Upper lobe of left lung (tissue), 6 donors: ENCODE data around the gene ANXA4. TPM values are rescaled to one million over a fixed set of nuclear protein-coding genes. Genes with fewer than 3 reads are reported as not detected.

Experiments used
- ATAC-seq, 2 donors: fragments of 200-7000 bp; cut with Tn5 transposase; one replicate each; pipeline ENCODE4 v1.9.1; 2022; ENCODE audit warnings: mild to moderate bottlenecking in 2 of 2, moderate library complexity in 2 of 2; ENCODE audit not compliant: low FRiP score in 2 of 2
- DNase-seq, 2 donors: peaks; one replicate each; pipeline ENCODE4 v3.0.0-alpha.2; 2019 to 2020
- H3K27ac ChIP-seq, 4 donors: fragments of 200-600 bp; sonication (generic); one replicate each; pipeline ENCODE4 v1.5.1; 2016 to 2019
- H3K27me3 ChIP-seq, 4 donors: fragments of 200-600 bp; sonication (generic); one replicate each; pipeline ENCODE4 v1.5.1; 2017 to 2019
- H3K36me3 ChIP-seq, 4 donors: fragments of 200-600 bp; sonication (generic); one replicate each; pipeline ENCODE4 v1.5.1; 2016 to 2019
- H3K4me1 ChIP-seq, 4 donors: fragments of 200-600 bp; sonication (generic); one replicate each; pipeline ENCODE4 v1.5.1; 2018 to 2019
- H3K4me3 ChIP-seq, 4 donors: fragments of 200-600 bp; sonication (generic); one replicate each; pipeline ENCODE4 v1.5.1; 2017 to 2019; ENCODE audit warnings: mild to moderate bottlenecking in 2 of 4, moderate library complexity in 1 of 4
- H3K9me3 ChIP-seq, 4 donors: fragments of 200-600 bp; sonication (generic); one replicate each; pipeline ENCODE4 v1.5.1; 2018 to 2019
- CTCF ChIP-seq, 6 experiments: fragments of 450-650 bp in 4 of 6; fragments of 200-600 bp in 2 of 6; sonication (generic) in 2 of 6; IDR thresholded peaks; one replicate each; pipeline ENCODE4 v1.5.1; 2016 to 2019; ENCODE audit warnings: antibody characterized with exemption in 6 of 6
- EP300 ChIP-seq, 4 donors: sonication (generic); formaldehyde crosslinking; IDR thresholded peaks; one replicate each; pipeline ENCODE4 v1.5.1; 2017; ENCODE audit warnings: antibody characterized with exemption in 4 of 4, control low read depth in 2 of 4
- POLR2A ChIP-seq, 4 donors: fragments of 450-650 bp; IDR thresholded peaks; one replicate each; pipeline ENCODE4 v1.5.1; 2016 to 2017; ENCODE audit warnings: antibody characterized with exemption in 4 of 4, mild to moderate bottlenecking in 2 of 4
- POLR2AphosphoS5 ChIP-seq, 2 donors: sonication (generic); formaldehyde crosslinking; IDR thresholded peaks; one replicate each; pipeline ENCODE4 v1.5.1; 2017; ENCODE audit warnings: antibody characterized with exemption in 2 of 2
- WGBS, 2 donors: methylation state at CpG; one replicate each; pipeline ENCODE4 v1.1.5; 2017 to 2018; 5-methylcytosine and 5-hydroxymethylcytosine counted together
- total RNA-seq, 6 donors: library from RNA; depleted of rRNA in 4 of 6; stranded (reverse); fragments of >200 nt in 4 of 6; gene quantifications; one replicate each; pipeline versions ENCODE4 v1.1.0 to v1.2.1, GENCODE V29; 2016 to 2021
- donor health status: DM: no; HTN: no; CAD: no; lungs with moderate emphysema.
- donor health status: DM: no; HTN: yes; CAD: no; lungs with severe emphysema.

The ANXA4 gene
- total RNA-seq, 6 donors from 2014 or later, result 84.0 to 214 (median 161) TPM

- H3K36me3 ChIP-seq, result no peaks in the 10 kb centered on the region
- H3K4me3 ChIP-seq, result no peak overlapping the region
- ATAC-seq (no peak), DNase-seq (no peak)
- H3K9me3 ChIP-seq, result no peaks in the 10 kb centered on the region
- H3K4me1 ChIP-seq, result peaks cover 13 to 60% (median 44%) of the 10 kb centered on the region in 4 donors
- H3K27me3 ChIP-seq, result no peaks in the 10 kb centered on the region
- 84 to 91% methylated on average over 4 of the region's 4 CpGs for WGBS, 2 donors
- TF ChIP-seq EP300 (IDR thresholded peaks at IDR 0.05), result no peak
- no peak for TF ChIP-seq POLR2AphosphoS5 (IDR thresholded peaks at IDR 0.05)
- TF ChIP-seq POLR2A (IDR thresholded peaks at IDR 0.05), result no peak
- no peak for TF ChIP-seq CTCF (IDR thresholded peaks at IDR 0.05)
- H3K27ac ChIP-seq, result no peak overlapping the region
Observed at GRCh38 chr2:69777786-69778105, 35.8 kb downstream of the ANXA4 start.

DNA sequence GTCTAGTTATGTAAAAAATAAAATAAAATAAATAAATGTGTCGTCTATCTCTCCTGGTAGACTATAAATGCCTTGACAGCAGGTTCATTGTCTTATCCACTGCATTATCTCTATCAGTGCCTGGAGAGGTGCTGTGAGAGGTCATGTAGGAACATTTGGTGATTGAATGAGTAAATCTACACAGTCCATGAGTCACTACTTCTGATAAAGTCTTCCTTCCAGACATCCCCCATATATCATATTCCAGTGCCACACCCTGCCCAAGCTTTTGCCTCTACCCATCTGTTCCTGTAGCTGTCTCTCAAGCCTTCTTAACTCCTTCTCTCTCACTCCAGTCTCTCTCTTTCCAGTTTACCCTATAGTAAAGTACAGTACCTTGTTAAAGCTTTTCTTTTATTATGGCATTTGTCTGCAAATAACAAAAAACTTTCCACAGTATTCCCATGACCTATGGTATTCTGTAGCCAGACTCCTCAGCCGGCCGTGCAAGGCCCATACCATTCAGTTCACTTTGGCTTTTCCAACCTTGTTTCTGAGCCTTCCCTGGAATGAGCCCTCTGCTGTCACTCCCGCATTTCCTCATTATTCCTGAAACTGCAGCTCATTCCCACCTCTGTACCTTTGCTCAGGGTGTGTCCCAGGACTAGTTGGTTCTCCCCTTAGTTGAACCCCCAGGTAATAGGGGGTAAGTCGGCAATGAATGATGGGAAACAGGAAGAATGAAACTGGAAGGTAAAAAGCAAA is 37.5 kb downstream of the ANXA4 start:
- peak overlapping the region in 3 of 4 donors; percentile 35 to 61 (median 59) for H3K27ac ChIP-seq
- no peak overlapping the region for H3K4me3 ChIP-seq
- peaks cover 6 to 49% (median 34%) of the 10 kb centered on the region in 4 donors for H3K4me1 ChIP-seq
- H3K27me3 ChIP-seq, result no peaks in the 10 kb centered on the region
- DNase-seq, result no peak
- H3K36me3 ChIP-seq, result peaks cover 0 to 6% (median 0%) of the 10 kb centered on the region in 4 donors
- ATAC-seq, result peak in 1 of 2 donors; percentile 62
- WGBS, 2 donors, result 86 to 90% methylated on average over 5 of the region's 5 CpGs
- no peaks in the 10 kb centered on the region for H3K9me3 ChIP-seq
- TF ChIP-seq POLR2A (IDR thresholded peaks at IDR 0.05), result no peak
- TF ChIP-seq CTCF (IDR thresholded peaks at IDR 0.05), result no peak
- TF ChIP-seq EP300 (IDR thresholded peaks at IDR 0.05), result no peak
- TF ChIP-seq POLR2AphosphoS5 (IDR thresholded peaks at IDR 0.05), result no peak

DNA sequence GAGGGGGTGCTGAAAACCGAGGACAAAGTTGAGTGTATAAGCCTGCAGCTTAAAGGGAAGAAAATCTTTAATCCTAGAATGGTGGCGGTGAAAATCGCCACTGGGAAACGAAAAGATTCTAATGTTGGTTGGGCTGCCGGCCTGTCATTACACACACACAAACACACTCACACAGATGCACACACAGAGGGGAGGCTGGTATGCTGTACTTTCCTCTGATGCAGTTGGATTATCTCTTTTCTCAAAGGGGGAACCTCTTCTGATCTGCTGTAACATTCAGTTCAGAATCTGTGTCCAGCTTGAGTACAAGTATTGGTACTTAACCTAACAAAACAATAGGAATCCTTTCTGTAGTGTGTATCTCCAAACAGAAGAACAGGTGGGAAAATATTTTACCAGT is 39.0 kb downstream of the ANXA4 start:
- Histone ChIP-seq H3K4me1 (peaks cover under 1 to 36% (median 20%) of the 10 kb centered on the region in 4 donors), H3K27ac (peak overlapping the region; percentile 40 to 61 (median 54))

GRCh38 chr2:69781321-69782248 is 39.7 kb downstream of the ANXA4 start:
- Histone ChIP-seq H3K9me3 (no peaks in the 10 kb centered on the region), H3K4me3 (peak overlapping the region in 1 of 4 donors; percentile 1), H3K27me3 (no peaks in the 10 kb centered on the region), H3K36me3 (peaks cover 0 to 12% (median 0%) of the 10 kb centered on the region in 4 donors), H3K4me1 (peaks cover 0 to 36% (median 18%) of the 10 kb centered on the region in 4 donors), H3K27ac (peak overlapping the region; percentile 59 to 65 (median 61))
- WGBS, 2 donors, result 44 to 47% methylated on average over 5 of the region's 5 CpGs
- DNase-seq (peak in 1 of 2 donors; percentile 72), ATAC-seq (peak; percentile 53 to 77)
- TF ChIP-seq CTCF (IDR thresholded peaks at IDR 0.05), result no peak
- no peak for TF ChIP-seq POLR2AphosphoS5 (IDR thresholded peaks at IDR 0.05)
- TF ChIP-seq POLR2A (IDR thresholded peaks at IDR 0.05), result no peak
- no peak for TF ChIP-seq EP300 (IDR thresholded peaks at IDR 0.05)

More for the DNA sequence above, 39.0 kb downstream of the ANXA4 start:
- DNase-seq (no peak), ATAC-seq (no peak)
- H3K4me3 ChIP-seq, result no peak overlapping the region
- H3K36me3 ChIP-seq, result peaks cover 0 to 9% (median 0%) of the 10 kb centered on the region in 4 donors
- 55 to 66% methylated on average over 5 of the region's 5 CpGs for WGBS, 2 donors
- H3K9me3 ChIP-seq, result no peaks in the 10 kb centered on the region
- TF ChIP-seq POLR2AphosphoS5 (IDR thresholded peaks at IDR 0.05) (no peak), POLR2A (IDR thresholded peaks at IDR 0.05) (no peak), EP300 (IDR thresholded peaks at IDR 0.05) (no peak), CTCF (IDR thresholded peaks at IDR 0.05) (no peak)
- no peaks in the 10 kb centered on the region for H3K27me3 ChIP-seq
